Measurements from ENCODE around the gene MRPL41.
A peak's percentile ranks its signal among the peaks of the same experiment; 100 is the strongest.
"Not testable (repeated sequence)": the region's sequence is repeated elsewhere in the genome, so short reads cannot be mapped to it uniquely, and the experiment has no call there.

The MRPL41 gene

GRCh38 chr9:137553654-137554053 lies 2.0 kb downstream of the MRPL41 start:
- DNase-seq (ENCODE audit: low spot score) = not testable (repeated sequence)

GRCh38 chr9:137554349-137554748 lies 2.7 kb downstream of the MRPL41 start:
- DNase-seq (ENCODE audit: low spot score) = no peak

GRCh38 chr9:137555179-137555578 lies 3.5 kb downstream of the MRPL41 start:
- no peak for DNase-seq (ENCODE audit: low spot score)

GRCh38 chr9:137556069-137556838 lies 4.6 kb downstream of the MRPL41 start:
- no peak for DNase-seq (ENCODE audit: low spot score)

- DNase-seq (ENCODE audit: low spot score) = no peak
Observed at GRCh38 chr9:137558127-137558526, 6.4 kb downstream of the MRPL41 start.

- no peak for DNase-seq (ENCODE audit: low spot score)
Observed at GRCh38 chr9:137564134-137564533, 12.5 kb downstream of the MRPL41 start.

- no peak for DNase-seq (ENCODE audit: low spot score)
Observed at GRCh38 chr9:137564817-137565411, 13.2 kb downstream of the MRPL41 start.

- DNase-seq (ENCODE audit: low spot score) = not testable (repeated sequence)
Observed at GRCh38 chr9:137568445-137568844, 16.8 kb downstream of the MRPL41 start.

- no peak for DNase-seq (ENCODE audit: low spot score)
Observed at GRCh38 chr9:137569609-137570203, 18.0 kb downstream of the MRPL41 start.

- DNase-seq (ENCODE audit: low spot score) = no peak
Observed at GRCh38 chr9:137570566-137570965, 18.9 kb downstream of the MRPL41 start.

GRCh38 chr9:137574192-137574591 lies 22.5 kb downstream of the MRPL41 start:
- DNase-seq (ENCODE audit: low spot score) = no peak

- no peak for DNase-seq (ENCODE audit: low spot score)
Observed at GRCh38 chr9:137575364-137575715, 23.7 kb downstream of the MRPL41 start.

- no peak for DNase-seq (ENCODE audit: low spot score)
Observed at GRCh38 chr9:137575716-137576411, 24.2 kb downstream of the MRPL41 start.

GRCh38 chr9:137578518-137579258 lies 27.0 kb downstream of the MRPL41 start, which contains the start of gene DPH7:
Gene DPH7 (minus strand): TSS chr9:137578925. CDS start chr9:137578777, 148 bp downstream.
- peak; percentile 99 for DNase-seq (ENCODE audit: low spot score)

GRCh38 chr9:137579259-137579604 lies 27.6 kb downstream of the MRPL41 start:
- DNase-seq (ENCODE audit: low spot score) = no peak

GRCh38 chr9:137580209-137580953 lies 28.7 kb downstream of the MRPL41 start:
- no peak for DNase-seq (ENCODE audit: low spot score)

- no peak for DNase-seq (ENCODE audit: low spot score)
Observed at GRCh38 chr9:137580954-137581322, 29.3 kb downstream of the MRPL41 start.

GRCh38 chr9:137581361-137582285 lies 29.9 kb downstream of the MRPL41 start:
- no peak for DNase-seq (ENCODE audit: low spot score)

GRCh38 chr9:137582286-137582860 lies 30.7 kb downstream of the MRPL41 start:
- DNase-seq (ENCODE audit: low spot score) = peak; percentile 50

- no peak for DNase-seq (ENCODE audit: low spot score)
Observed at GRCh38 chr9:137583347-137583746, 31.7 kb downstream of the MRPL41 start.
